ENCODE measurements around the gene TEX51.

GRCh38 chr2:126858013-126858412, 40.7 kb upstream of the TEX51 start:
- TF ChIP-seq CTCF (conservative IDR thresholded peaks at IDR 0.05 in 1 of 2, IDR thresholded peaks at IDR 0.05 in 1 of 2; ENCODE audit: low read depth in 1 of 2, low read length in 2 of 2) = no peak
- no peak for TF ChIP-seq EZH2 (IDR thresholded peaks at IDR 0.05; ENCODE audit: low read length, missing control alignments)
